SK-N-SH (cell line): ENCODE data around the gene PARD3. TPM values are rescaled to one million over a fixed set of nuclear protein-coding genes. Genes with fewer than 3 reads are reported as not detected.

Experiments used
- CTCF ChIA-PET: fragments of 300-600, 350-600 bp; formaldehyde crosslinking; extraction: SDS; loops from one replicate; lab custom pipeline; 2021; lab: Yijun Ruan, JAX
- POLR2A ChIA-PET: fragments of 350-600 bp; sonication (Branson Sonifier 250); formaldehyde crosslinking; extraction: SDS; loops from one replicate; lab custom pipeline; 2020; ENCODE audit warnings: antibody characterized with exemption, inconsistent platforms; lab: Yijun Ruan, JAX
- DNase-seq: peaks from one replicate; pipeline ENCODE4 v3.0.0; 2012
- H2AFZ ChIP-seq: fragments of 200-600 bp; sonication (generic); 2 replicates; pipeline ENCODE4 v1.8.1; 2016; ENCODE audit warnings: antibody characterized with exemption, mild to moderate bottlenecking, low read depth
- H3F3A ChIP-seq: fragments of 200-600 bp; sonication (generic); replicated peaks from 2 replicates; pipeline ENCODE3; 2016; ENCODE audit warnings: antibody characterized with exemption, mild to moderate bottlenecking; ENCODE audit not compliant: insufficient read depth
- H3K27ac ChIP-seq, 2 experiments: fragments of 200-500 bp in 1 of 2; fragments of 200-600 bp in 1 of 2; sonication (Bioruptor generic) in 1 of 2; sonication (generic), shearing (Covaris generic) in 1 of 2; 2 replicates each; pipeline versions ENCODE4 v1.5.1 to v1.6.1; 2014 to 2016; ENCODE audit warnings: low read depth in 2 of 2, inconsistent platforms in 1 of 2, low read length in 1 of 2, mild to moderate bottlenecking in 1 of 2, mixed read lengths in 1 of 2
- H3K27me3 ChIP-seq: fragments of 200-600 bp; sonication (generic), shearing (Covaris generic); 2 replicates; pipeline ENCODE4 v1.6.1; 2016; ENCODE audit warnings: mixed run types; ENCODE audit not compliant: insufficient read depth
- H3K36me3 ChIP-seq, 2 experiments: fragments of 200-500 bp in 1 of 2; fragments of 200-600 bp in 1 of 2; sonication (Bioruptor generic) in 1 of 2; sonication (generic) in 1 of 2; replicated peaks in 1 of 2; 2 replicates each; pipeline versions ENCODE3 to v1.5.1; 2014 to 2016; ENCODE audit warnings: low read length in 1 of 2, mild to moderate bottlenecking in 1 of 2; ENCODE audit not compliant: insufficient read depth in 2 of 2, control insufficient read depth in 1 of 2
- H3K4me1 ChIP-seq, 2 experiments: fragments of 200-500 bp in 1 of 2; fragments of 200-600 bp in 1 of 2; sonication (Bioruptor generic) in 1 of 2; sonication (generic), shearing (Covaris generic) in 1 of 2; 2 replicates each; pipeline versions ENCODE4 v1.5.1 to v1.6.1; 2014 to 2016; ENCODE audit warnings: low read depth in 1 of 2, low read length in 1 of 2, mixed run types in 1 of 2; ENCODE audit not compliant: insufficient read depth in 2 of 2, control insufficient read depth in 1 of 2
- H3K4me2 ChIP-seq: fragments of 200-600 bp; sonication (generic), shearing (Covaris generic); 2 replicates; pipeline ENCODE4 v1.6.1; 2017; ENCODE audit warnings: mixed run types
- H3K4me3 ChIP-seq, 2 experiments: fragments of 200-500 bp in 1 of 2; fragments of 200-600 bp in 1 of 2; sonication (Bioruptor generic) in 1 of 2; sonication (generic), shearing (Covaris generic) in 1 of 2; 2 replicates each; pipeline versions ENCODE4 v1.5.1 to v1.8.1; 2014 to 2016; ENCODE audit warnings: low read depth in 2 of 2, inconsistent platforms in 1 of 2, low read length in 1 of 2, mild to moderate bottlenecking in 1 of 2, mixed read lengths in 1 of 2, moderate library complexity in 1 of 2
- H3K79me2 ChIP-seq: fragments of 200-600 bp; sonication (generic); 2 replicates; pipeline ENCODE4 v1.8.1; 2017; ENCODE audit warnings: mild to moderate bottlenecking; ENCODE audit not compliant: insufficient read depth
- H3K9ac ChIP-seq: fragments of 200-600 bp; sonication (generic); 2 replicates; pipeline ENCODE4 v1.6.1; 2017; ENCODE audit warnings: mixed run types
- H3K9me2 ChIP-seq: fragments of 200-600 bp; sonication (generic); 2 replicates; pipeline ENCODE4 v1.6.1; 2017; ENCODE audit warnings: mixed run types
- H3K9me3 ChIP-seq: fragments of 200-600 bp; sonication (generic); 2 replicates; pipeline ENCODE4 v1.6.1; 2017; ENCODE audit warnings: mixed run types, mild to moderate bottlenecking, moderate library complexity
- H4K20me1 ChIP-seq: fragments of 200-600 bp; sonication (generic); 2 replicates; pipeline ENCODE4 v1.6.1; 2017; ENCODE audit warnings: mild to moderate bottlenecking, mixed run types; ENCODE audit not compliant: insufficient read depth
- CHD2 ChIP-seq: fragments of 150-350 bp; IDR thresholded peaks from 2 replicates; pipeline ENCODE4 v1.6.1; 2018; ENCODE audit warnings: low read length; ENCODE audit not compliant: partially characterized antibody
- CTCF ChIP-seq: fragments of 200-600 bp; sonication (generic); IDR thresholded peaks from 2 replicates; pipeline ENCODE4 v1.6.1; 2017; ENCODE audit warnings: antibody characterized with exemption, mild to moderate bottlenecking, moderate library complexity
- FOSL2 ChIP-seq: IDR thresholded peaks from 2 replicates; pipeline ENCODE4 v1.4.0; 2012; ENCODE audit warnings: low read depth, mild to moderate bottlenecking, moderate library complexity, borderline replicate concordance
- FOXJ3 ChIP-seq: sonication (generic); formaldehyde crosslinking; IDR thresholded peaks from 2 replicates; pipeline ENCODE4 v1.5.1; 2020; ENCODE audit warnings: mild to moderate bottlenecking, missing genetic modification reagents
- FOXM1 ChIP-seq: IDR thresholded peaks from 2 replicates; pipeline ENCODE4 v1.4.0; 2012; ENCODE audit warnings: low read depth, mild to moderate bottlenecking
- GABPA ChIP-seq: IDR thresholded peaks from 2 replicates; pipeline ENCODE4 v1.4.0; 2012; ENCODE audit warnings: low read depth, mild to moderate bottlenecking
- MAX ChIP-seq: IDR thresholded peaks from 2 replicates; pipeline ENCODE4 v1.4.0; 2012; ENCODE audit warnings: low read depth
- MEF2A ChIP-seq: IDR thresholded peaks from 2 replicates; pipeline ENCODE4 v1.4.0; 2012; ENCODE audit warnings: low read depth, borderline replicate concordance
- NRF1 ChIP-seq: IDR thresholded peaks from 2 replicates; pipeline ENCODE4 v1.6.1; 2012; ENCODE audit warnings: low read depth, mild to moderate bottlenecking, low read length
- PBX3 ChIP-seq: IDR thresholded peaks from 2 replicates; pipeline ENCODE4; 2012
- RAD21 ChIP-seq: IDR thresholded peaks from 2 replicates; pipeline ENCODE4 v1.6.1; 2012; ENCODE audit warnings: mild to moderate bottlenecking, low read length
- RFX5 ChIP-seq: IDR thresholded peaks from 2 replicates; pipeline ENCODE4 v1.6.1; 2012; ENCODE audit warnings: mild to moderate bottlenecking, improper control_type of control experiment, low read length
- RXRA ChIP-seq: IDR thresholded peaks from 2 replicates; pipeline ENCODE4 v1.4.0; 2012; ENCODE audit warnings: low read depth, mild to moderate bottlenecking, borderline replicate concordance
- SMC3 ChIP-seq: IDR thresholded peaks from 2 replicates; pipeline ENCODE4 v1.6.1; 2012; ENCODE audit warnings: low read depth, low read length, improper control_type of control experiment
- TEAD4 ChIP-seq: IDR thresholded peaks from 2 replicates; pipeline ENCODE4 v1.4.0; 2012; ENCODE audit warnings: mild to moderate bottlenecking, borderline replicate concordance; ENCODE audit not compliant: insufficient read depth
- USF2 ChIP-seq: fragments of 150-350 bp; IDR thresholded peaks from 2 replicates; pipeline ENCODE4 v1.6.1; 2017; ENCODE audit warnings: antibody characterized with exemption, low read length, low read depth, borderline replicate concordance
- YY1 ChIP-seq: IDR thresholded peaks from 2 replicates; pipeline ENCODE4 v1.4.0; 2012; ENCODE audit warnings: low read depth, mild to moderate bottlenecking
- WGBS: methylation state at CpG from one replicate; pipeline ENCODE4 v1.1.6; 2017; ENCODE audit warnings: low lambda C conversion rate; 5-methylcytosine and 5-hydroxymethylcytosine counted together
- polyA plus RNA-seq, 3 experiments: library from polyadenylated mRNA; depleted of rRNA; stranded (reverse); fragments of >200 nt; gene quantifications; 2 replicates each; pipeline ENCODE4 v1.2.3, GENCODE V29; 2012

PARD3 gene
- polyA plus RNA-seq, 1 of the 3 experiments (the other 2 are of a cell fraction), result 29.4 TPM

GRCh38 chr10:34486008-34486407 is 329.1 kb downstream of the PARD3 start (continued):
- TF ChIP-seq CTCF (no peak), FOXM1 (no peak), MEF2A (no peak), YY1 (no peak), MAX (no peak), SMC3 (no peak), FOSL2 (no peak), GABPA (no peak), NRF1 (no peak)

- Histone ChIP-seq H3K36me3 (no peaks in the 10 kb centered on the region), H2AFZ (no peak overlapping the region), H3K9me3 (no peaks in the 10 kb centered on the region), H4K20me1 (no peaks in the 10 kb centered on the region), H3K9ac (no peak overlapping the region), H3K4me2 (no peak overlapping the region), H3K9me2 (no peaks in the 10 kb centered on the region), H3K4me1 (peaks cover 0 to 6% of the 10 kb centered on the region in 2 experiments; a peak in 1 of 4 replicates), H3K4me3 (no peak overlapping the region), H3K27me3 (no peaks in the 10 kb centered on the region), H3K79me2 (no peaks in the 10 kb centered on the region), H3F3A (no peaks in the 10 kb centered on the region), H3K27ac (no peak overlapping the region)
- TF ChIP-seq RAD21 (no peak), PBX3 (no peak), TEAD4 (no peak), CTCF (no peak), FOSL2 (no peak), USF2 (no peak), FOXJ3 (CRISPR knock-in tag) (no peak), RXRA (no peak), NRF1 (no peak), GABPA (no peak), CHD2 (no peak), FOXM1 (no peak), RFX5 (no peak)
- POLR2A ChIA-PET, result no interaction called here
- WGBS, result 83% methylated on average over 4 of the region's 4 CpGs
- CTCF ChIA-PET, result no interaction called here
- DNase-seq, result no peak
Measured at GRCh38 chr10:34484164-34484563, 330.9 kb downstream of the PARD3 start.
